Adrenal gland (tissue), 12 donors: Measurements from ENCODE around the gene PCDHGC5. TPM values are rescaled to one million over a fixed set of nuclear protein-coding genes. Genes with fewer than 3 reads are reported as not detected.

Source experiments
- DNase-seq, 7 donors: peaks; one replicate each; pipeline ENCODE4 v3.0.0-alpha.2; 2019 to 2020
- H3K27ac ChIP-seq, 5 donors: fragments of 200-600 bp; sonication (generic) in 4 of 5; 1 replicate in 3 of 5; 2 replicates in 2 of 5; pipeline versions ENCODE4 v1.5.1 to v1.8.0; 2016 to 2020; ENCODE audit warnings: mild to moderate bottlenecking in 1 of 5
- H3K27me3 ChIP-seq: fragments of 200-600 bp; 2 replicates; pipeline ENCODE4 v1.8.0; 2021
- H3K36me3 ChIP-seq, 2 donors: fragments of 200-600 bp; replicated peaks in 1 of 2; 1 replicate in 1 of 2; 2 replicates in 1 of 2; pipeline versions ENCODE4 v1.5.1 to v1.8.0; 2018 to 2022
- H3K4me1 ChIP-seq, 2 donors: fragments of 200-600 bp; replicated peaks in 1 of 2; 1 replicate in 1 of 2; 2 replicates in 1 of 2; pipeline versions ENCODE4 v1.5.1 to v1.8.0; 2018 to 2021
- H3K4me3 ChIP-seq, 4 donors: fragments of 200-600 bp; sonication (generic) in 3 of 4; one replicate each; pipeline ENCODE4 v1.5.1; 2016 to 2018
- H3K9me3 ChIP-seq, 3 donors: fragments of 200-600 bp; sonication (generic) in 1 of 3; replicated peaks in 1 of 3; 1 replicate in 2 of 3; 2 replicates in 1 of 3; pipeline versions ENCODE4 v1.5.1 to v1.8.0; 2016 to 2021
- POLR2A ChIP-seq, 2 donors: fragments of 450-650 bp; IDR thresholded peaks; one replicate each; pipeline ENCODE4 v1.6.1; 2017; ENCODE audit warnings: antibody characterized with exemption in 2 of 2, mild to moderate bottlenecking in 2 of 2, moderate library complexity in 1 of 2
- whole genome bisulfite sequencing, 4 donors: extraction: QIAGEN DNeasy Blood & Tissue Kit in 2 of 4; methylation state at CpG; one replicate each; pipeline versions ENCODE4 v1.1.5 to v1.1.7; 2013 to 2017; 5-methylcytosine and 5-hydroxymethylcytosine counted together
- intact Hi-C, 2 donors: fragments of 100-400 bp; cut with DNase I; formaldehyde crosslinking; loops; one replicate each; pipeline versions ENCODE4 v1.14.1 to v1.15.0; 2022 to 2023
- polyA plus RNA-seq, 3 donors: library from polyadenylated mRNA; stranded (reverse); fragments of 200-250 nt in 2 of 3; fragments of 350-450 nt in 1 of 3; fragmentation: Illumina TruSeq in 1 of 3; extraction: RNeasy Lipid Tissue Mini Kit (QIAGEN cat#74804) in 1 of 3; gene quantifications; one replicate each; pipeline ENCODE4 v1.2.3, GENCODE V29; 2013 to 2014
- total RNA-seq, 9 donors: library from RNA; depleted of rRNA in 4 of 9; stranded (reverse); fragments of >200 nt in 4 of 9; fragments of 120-200 nt in 1 of 9; fragmentation: NEBNext Ultra II Directional in 1 of 9; extraction: Animal tissue kit (Norgen Biotek cat#: 25700) in 1 of 9; gene quantifications; one replicate each; pipeline versions ENCODE4 v1.1.0 to v1.2.4, GENCODE V29; 2013 to 2023
- TF ChIP-seq, protein P1 (sequence below), 6 experiments: fragments of 450-650 bp in 4 of 6; fragments of 200-600 bp in 2 of 6; sonication (generic) in 1 of 6; IDR thresholded peaks; 1 replicate in 5 of 6; 2 replicates in 1 of 6; pipeline versions ENCODE4 v1.5.1 to v1.8.0; 2016 to 2021; ENCODE audit warnings: antibody characterized with exemption in 6 of 6, mild to moderate bottlenecking in 2 of 6, moderate library complexity in 1 of 6
- donor health status: healthy with polysubstance abuse.
- donor health status: Bipolar disorder and iron deficiency.
- donor health status: DM: yes; HTN: yes; CAD: no.
- donor health status: DM: no; HTN: no; CAD: no.
- donor health status: DM: no; HTN: no; CAD: no.
- donor health status: DM: yes; HTN: yes; CAD: no.

Gene PCDHGC5
- total and polyA plus RNA-seq, 12 donors: 0.10 to 5.2 (median 2.1) TPM

GRCh38 chr5:141510850-141511601 is 22.1 kb downstream of the PCDHGC5 start:
- intact Hi-C loops: no loop called here
- peak in 1 of 7 donors; percentile 53 for DNase-seq
- WGBS, 4 donors: 86 to 95% (median 88%) methylated on average over 14 of the region's 14 CpGs
- Histone ChIP-seq H3K36me3 (peaks cover 0 to 27% of the 10 kb centered on the region in 2 donors), H3K4me1 (peaks cover 30 to 55% of the 10 kb centered on the region in 2 donors), H3K4me3 (no peak overlapping the region), H3K27me3 (no peaks in the 10 kb centered on the region), H3K27ac (peak overlapping the region in 2 of 5 donors; percentile 94 to 95), H3K9me3 (no peaks in the 10 kb centered on the region)
- TF ChIP-seq POLR2A (IDR thresholded peaks at IDR 0.05): no peak
- TF ChIP-seq, protein P1, sequence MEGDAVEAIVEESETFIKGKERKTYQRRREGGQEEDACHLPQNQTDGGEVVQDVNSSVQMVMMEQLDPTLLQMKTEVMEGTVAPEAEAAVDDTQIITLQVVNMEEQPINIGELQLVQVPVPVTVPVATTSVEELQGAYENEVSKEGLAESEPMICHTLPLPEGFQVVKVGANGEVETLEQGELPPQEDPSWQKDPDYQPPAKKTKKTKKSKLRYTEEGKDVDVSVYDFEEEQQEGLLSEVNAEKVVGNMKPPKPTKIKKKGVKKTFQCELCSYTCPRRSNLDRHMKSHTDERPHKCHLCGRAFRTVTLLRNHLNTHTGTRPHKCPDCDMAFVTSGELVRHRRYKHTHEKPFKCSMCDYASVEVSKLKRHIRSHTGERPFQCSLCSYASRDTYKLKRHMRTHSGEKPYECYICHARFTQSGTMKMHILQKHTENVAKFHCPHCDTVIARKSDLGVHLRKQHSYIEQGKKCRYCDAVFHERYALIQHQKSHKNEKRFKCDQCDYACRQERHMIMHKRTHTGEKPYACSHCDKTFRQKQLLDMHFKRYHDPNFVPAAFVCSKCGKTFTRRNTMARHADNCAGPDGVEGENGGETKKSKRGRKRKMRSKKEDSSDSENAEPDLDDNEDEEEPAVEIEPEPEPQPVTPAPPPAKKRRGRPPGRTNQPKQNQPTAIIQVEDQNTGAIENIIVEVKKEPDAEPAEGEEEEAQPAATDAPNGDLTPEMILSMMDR (IDR thresholded peaks at IDR 0.05): no peak

- H3K27me3 ChIP-seq: no peaks in the 10 kb centered on the region
- no peak for DNase-seq
- peaks cover 30 to 57% of the 10 kb centered on the region in 2 donors for H3K4me1 ChIP-seq
- peaks cover 0 to 29% of the 10 kb centered on the region in 2 donors for H3K36me3 ChIP-seq
- H3K4me3 ChIP-seq: peak overlapping the region in 1 of 4 donors; percentile 54
- WGBS, 4 donors: 65 to 72% (median 69%) methylated on average over 4 of the region's 4 CpGs
- no peaks in the 10 kb centered on the region for H3K9me3 ChIP-seq
- no peak for TF ChIP-seq POLR2A (IDR thresholded peaks at IDR 0.05)
- TF ChIP-seq, protein P1 (IDR thresholded peaks at IDR 0.05): no peak
- intact Hi-C loops: no loop called here
- H3K27ac ChIP-seq: peak overlapping the region; percentile 88 to 99 (median 93)
Measured at GRCh38 chr5:141511771-141512325, 23.0 kb downstream of the PCDHGC5 start.

DNA sequence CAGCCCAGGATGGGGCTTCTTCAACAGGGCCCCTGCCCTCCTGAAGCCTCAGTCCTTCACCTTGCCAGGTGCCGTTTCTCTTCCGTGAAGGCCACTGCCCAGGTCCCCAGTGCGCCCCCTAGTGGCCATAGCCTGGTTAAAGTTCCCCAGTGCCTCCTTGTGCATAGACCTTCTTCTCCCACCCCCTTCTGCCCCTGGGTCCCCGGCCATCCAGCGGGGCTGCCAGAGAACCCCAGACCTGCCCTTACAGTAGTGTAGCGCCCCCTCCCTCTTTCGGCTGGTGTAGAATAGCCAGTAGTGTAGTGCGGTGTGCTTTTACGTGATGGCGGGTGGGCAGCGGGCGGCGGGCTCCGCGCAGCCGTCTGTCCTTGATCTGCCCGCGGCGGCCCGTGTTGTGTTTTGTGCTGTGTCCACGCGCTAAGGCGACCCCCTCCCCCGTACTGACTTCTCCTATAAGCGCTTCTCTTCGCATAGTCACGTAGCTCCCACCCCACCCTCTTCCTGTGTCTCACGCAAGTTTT is 23.6 kb downstream of the PCDHGC5 start:
- intact Hi-C loops: no loop called here
- Histone ChIP-seq H3K27ac (peak overlapping the region; percentile 88 to 99 (median 93)), H3K9me3 (no peaks in the 10 kb centered on the region), H3K4me1 (peaks cover 30 to 54% of the 10 kb centered on the region in 2 donors), H3K36me3 (peaks cover 0 to 28% of the 10 kb centered on the region in 2 donors), H3K4me3 (peak overlapping the region in 2 of 4 donors; percentile 52 to 54), H3K27me3 (no peaks in the 10 kb centered on the region)
- peak; percentile 87 to 98 (median 93) for DNase-seq
- peak in 1 of 2 donors; percentile 41 for TF ChIP-seq POLR2A (IDR thresholded peaks at IDR 0.05)
- TF ChIP-seq, protein P1 (IDR thresholded peaks at IDR 0.05): peak; percentile 87 to 97 (median 94)
- WGBS, 4 donors: 2 to 6% (median 3%) methylated on average over 15 to 28 of the region's 28 CpGs

DNA sequence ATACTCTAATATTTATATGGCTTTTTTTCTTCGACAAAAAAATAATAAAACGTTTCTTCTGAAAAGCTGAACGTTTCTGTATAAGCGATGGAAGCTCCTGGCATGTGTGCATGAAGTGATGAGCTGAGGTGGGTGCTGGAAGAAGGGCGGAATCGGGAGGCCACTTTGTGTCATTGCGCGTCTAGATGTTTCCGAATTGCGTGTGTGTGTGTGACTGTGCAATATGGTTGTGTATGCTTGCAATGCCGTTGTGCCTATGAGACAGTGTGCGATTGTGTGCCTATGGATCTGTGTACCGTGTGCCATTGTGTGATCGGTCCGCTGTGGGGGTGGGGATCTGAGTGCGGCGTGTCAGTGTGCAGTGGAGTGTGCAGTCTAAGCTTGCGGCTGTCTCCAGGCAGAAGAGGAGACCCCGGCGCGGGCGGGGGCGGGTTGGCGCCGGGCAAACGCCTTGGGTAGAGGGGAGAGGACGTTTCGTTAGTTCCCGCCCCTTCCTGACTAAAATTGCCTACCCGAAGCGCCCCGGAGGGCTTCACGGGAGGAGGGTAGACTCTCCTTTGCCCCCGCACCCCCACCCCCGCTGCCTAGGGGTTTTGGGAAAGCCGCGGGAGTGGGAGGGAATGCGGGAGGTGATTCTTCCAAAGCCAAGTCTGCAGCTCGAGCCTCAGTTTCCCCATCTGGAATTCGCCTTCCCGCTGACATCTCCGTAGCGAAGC is 24.2 kb downstream of the PCDHGC5 start:
- DNase-seq: peak; percentile 67 to 86 (median 74)
- Histone ChIP-seq H3K9me3 (no peaks in the 10 kb centered on the region), H3K27ac (peak overlapping the region; percentile 88 to 99 (median 93)), H3K4me3 (peak overlapping the region; percentile 16 to 54 (median 44)), H3K4me1 (peaks cover 30 to 48% of the 10 kb centered on the region in 2 donors), H3K36me3 (peaks cover 0 to 28% of the 10 kb centered on the region in 2 donors), H3K27me3 (no peaks in the 10 kb centered on the region)
- TF ChIP-seq, protein P1 (IDR thresholded peaks at IDR 0.05): no peak
- TF ChIP-seq POLR2A (IDR thresholded peaks at IDR 0.05): no peak
- intact Hi-C loops: no loop called here
- WGBS, 4 donors: 0 to 2% (median 1%) methylated on average over 32 to 43 of the region's 43 CpGs
